Gastroesophageal sphincter (tissue), 2 donors: ENCODE results near the gene EHMT1.

Experiments
- EP300 ChIP-seq: sonication (generic); formaldehyde crosslinking; IDR thresholded peaks from one replicate; pipeline ENCODE4 v1.6.1; 2017; ENCODE audit warnings: antibody characterized with exemption, mild to moderate bottlenecking
- POLR2A ChIP-seq, 2 donors: fragments of 450-650 bp; IDR thresholded peaks; one replicate each; pipeline ENCODE4 v1.6.1; 2017; ENCODE audit warnings: antibody characterized with exemption in 2 of 2, mild to moderate bottlenecking in 2 of 2, moderate library complexity in 1 of 2

DNA sequence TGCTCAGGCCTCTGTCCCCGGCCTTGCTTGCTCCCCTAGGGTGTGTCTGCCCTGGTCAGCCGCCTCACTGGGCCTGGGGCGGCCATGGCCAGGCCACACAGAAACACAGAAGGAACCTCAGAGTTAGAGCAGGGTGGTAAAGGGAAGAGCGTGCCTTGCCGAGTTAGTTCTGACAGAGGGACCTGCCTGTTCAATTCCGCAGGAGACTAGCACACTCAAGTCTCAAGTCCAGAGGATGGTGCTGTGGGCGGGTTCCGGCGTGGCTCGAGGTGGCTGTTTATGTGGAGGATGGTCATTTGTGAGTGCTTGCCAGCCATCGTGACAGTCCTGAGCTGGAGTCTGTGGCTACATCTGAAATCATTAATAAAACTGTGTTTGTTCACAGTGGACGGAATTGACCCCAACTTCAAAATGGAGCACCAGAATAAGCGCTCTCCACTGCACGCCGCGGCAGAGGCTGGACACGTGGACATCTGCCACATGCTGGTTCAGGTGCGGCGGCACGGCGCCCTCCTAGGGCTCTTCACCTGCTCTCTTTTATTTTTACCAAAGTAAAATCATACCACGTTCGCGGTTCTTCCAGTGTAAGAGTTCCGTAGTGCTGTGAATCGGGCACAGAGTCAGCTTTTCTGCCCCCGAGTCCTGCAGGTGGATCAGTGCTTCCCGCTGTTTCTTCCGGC is 163.2 kb downstream of the EHMT1 start:
- TF ChIP-seq EP300, result no peak
- TF ChIP-seq POLR2A (IDR thresholded peaks at IDR 0.05), result no peak
